Heart left ventricle (tissue), 13 donors: ENCODE measurements around the gene CDK2AP2.

Experiments
- POLR2A ChIP-seq, 2 donors: fragments of 450-650 bp; IDR thresholded peaks; one replicate each; pipeline ENCODE4 v1.6.1; 2017; ENCODE audit warnings: antibody characterized with exemption in 2 of 2, mild to moderate bottlenecking in 2 of 2, moderate library complexity in 2 of 2
- TF ChIP-seq, protein P1 (sequence below), 12 donors: fragments of 200-600 bp; sonication (generic) in 4 of 12; IDR thresholded peaks; one replicate each; pipeline versions ENCODE4 v1.5.0 to v1.8.0; 2018 to 2022; ENCODE audit warnings: antibody characterized with exemption in 12 of 12, mild to moderate bottlenecking in 5 of 12
- donor health status: ischemic (EF 13 %, LVEDD 7.1; RV severe dilation, severe dysfunction).
- donor health status: DM: no; HTN: yes; CAD: no.
- donor health status: DM: no; HTN: no; CAD: no.
- donor health status: ischemic (EF 25% LVEDD 6.9; RV normal size, moderate dysfunction).
- donor health status: ischemic (EF 25% LVEDD 5.7; RV mildly dilated, moderate dysfunction).
- donor health status: ischemic (EF 35%, LVEDD 5.7; RV mildly dilated, moderate dysfunction).
- donor health status: nonischemic (EF 11% LVEDD 7.7; RV severe dilation, severe dysfunction).
- donor health status: DM: yes; HTN: yes; CAD: no.
- donor health status: PGD.
- donor health status: ischemic (EF 29% LVEDD 5.4; RV normal size, mild dysfunction).
- donor health status: nonischemic (EF 23%, LVEDD 6.1; RV moderate dilation, normal function).

DNA sequence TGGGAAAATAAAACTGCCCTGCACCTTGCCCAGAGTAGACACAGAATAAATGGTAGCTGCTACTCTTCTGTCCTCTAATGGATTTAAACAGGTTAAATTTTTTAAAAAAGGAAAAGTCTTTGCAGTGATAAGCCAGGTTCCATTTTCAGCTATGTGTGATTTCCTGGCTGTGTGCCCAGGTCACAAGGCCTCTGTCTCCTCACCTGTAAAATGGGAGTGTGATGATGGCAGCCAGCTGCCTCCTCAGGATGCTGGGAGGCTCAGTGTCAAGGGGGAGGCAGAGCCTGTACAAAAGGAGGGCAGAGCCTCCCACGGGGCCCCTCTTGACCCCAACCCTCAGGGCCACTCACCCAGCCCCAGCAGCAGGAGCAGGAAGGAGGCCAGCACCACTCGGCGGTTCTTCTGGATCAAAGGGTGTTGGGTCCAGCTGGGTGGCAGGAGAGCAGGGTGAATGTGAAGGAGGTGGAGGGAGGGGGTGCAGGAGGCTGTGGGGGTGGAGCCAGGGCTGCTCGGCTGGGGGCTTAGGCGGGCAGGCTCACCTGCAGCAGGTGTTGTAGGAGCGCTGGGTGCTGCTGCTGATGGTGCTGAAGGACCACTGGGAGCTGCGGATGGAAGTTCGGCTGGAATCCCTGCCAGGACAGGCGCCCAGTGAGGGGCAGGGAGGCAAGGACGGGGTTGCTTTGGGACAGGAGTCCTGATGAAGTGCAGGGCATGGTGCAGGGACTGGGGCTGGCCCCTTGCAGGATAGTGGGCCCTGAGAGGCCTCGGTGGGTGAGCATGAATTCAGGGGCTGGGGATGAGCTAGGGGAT, 40.8 kb downstream of the CDK2AP2 start:
- TF ChIP-seq, protein P1, sequence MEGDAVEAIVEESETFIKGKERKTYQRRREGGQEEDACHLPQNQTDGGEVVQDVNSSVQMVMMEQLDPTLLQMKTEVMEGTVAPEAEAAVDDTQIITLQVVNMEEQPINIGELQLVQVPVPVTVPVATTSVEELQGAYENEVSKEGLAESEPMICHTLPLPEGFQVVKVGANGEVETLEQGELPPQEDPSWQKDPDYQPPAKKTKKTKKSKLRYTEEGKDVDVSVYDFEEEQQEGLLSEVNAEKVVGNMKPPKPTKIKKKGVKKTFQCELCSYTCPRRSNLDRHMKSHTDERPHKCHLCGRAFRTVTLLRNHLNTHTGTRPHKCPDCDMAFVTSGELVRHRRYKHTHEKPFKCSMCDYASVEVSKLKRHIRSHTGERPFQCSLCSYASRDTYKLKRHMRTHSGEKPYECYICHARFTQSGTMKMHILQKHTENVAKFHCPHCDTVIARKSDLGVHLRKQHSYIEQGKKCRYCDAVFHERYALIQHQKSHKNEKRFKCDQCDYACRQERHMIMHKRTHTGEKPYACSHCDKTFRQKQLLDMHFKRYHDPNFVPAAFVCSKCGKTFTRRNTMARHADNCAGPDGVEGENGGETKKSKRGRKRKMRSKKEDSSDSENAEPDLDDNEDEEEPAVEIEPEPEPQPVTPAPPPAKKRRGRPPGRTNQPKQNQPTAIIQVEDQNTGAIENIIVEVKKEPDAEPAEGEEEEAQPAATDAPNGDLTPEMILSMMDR (IDR thresholded peaks at IDR 0.05), result no peak
- TF ChIP-seq POLR2A (IDR thresholded peaks at IDR 0.05), result no peak
